ENCODE measurements around the gene CCT7.

- no peak for TF ChIP-seq CTCF (conservative IDR thresholded peaks at IDR 0.05)
- no peak for TF ChIP-seq EZH2 (IDR thresholded peaks at IDR 0.05; ENCODE audit: low read depth)
Observed at GRCh38 chr2:73239776-73240175, 5.7 kb downstream of the CCT7 start.
